Urinary bladder (tissue), 4 donors: ENCODE results near the gene EQTN. TPM values are rescaled to one million over a fixed set of nuclear protein-coding genes. Genes with fewer than 3 reads are reported as not detected.
A peak's percentile ranks its signal among the peaks of the same experiment; 100 is the strongest.
"Not testable (repeated sequence)": the region's sequence is repeated elsewhere in the genome, so short reads cannot be mapped to it uniquely, and the experiment has no call there.

Source experiments
- DNase-seq: peaks from one replicate; pipeline ENCODE4 v3.0.0-alpha.2; 2015; ENCODE audit errors: extremely low spot score
- H3K27ac ChIP-seq: one replicate; pipeline ENCODE4 v1.5.1; 2013; ENCODE audit warnings: low read depth, mild to moderate bottlenecking, moderate library complexity
- H3K36me3 ChIP-seq: one replicate; pipeline ENCODE4 v1.6.1; 2013; ENCODE audit warnings: mild to moderate bottlenecking, moderate library complexity; ENCODE audit not compliant: insufficient read depth
- H3K4me1 ChIP-seq: one replicate; pipeline ENCODE4 v1.6.1; 2013; ENCODE audit warnings: mild to moderate bottlenecking, moderate library complexity; ENCODE audit not compliant: insufficient read depth
- H3K4me3 ChIP-seq: one replicate; pipeline ENCODE4 v1.5.1; 2013; ENCODE audit warnings: low read depth, low read length
- WGBS: extraction: QIAGEN DNeasy Blood & Tissue Kit; methylation state at CpG from one replicate; pipeline ENCODE4 v1.1.7; 2013; 5-methylcytosine and 5-hydroxymethylcytosine counted together
- polyA plus RNA-seq: library from polyadenylated mRNA; stranded (reverse); fragments of 200-250 nt; gene quantifications from one replicate; pipeline ENCODE4 v1.2.3, GENCODE V29; 2013
- total RNA-seq: library from RNA; depleted of rRNA; stranded (reverse); fragments of >200 nt; gene quantifications from one replicate; pipeline ENCODE4 v1.2.3, GENCODE V29; 2014
- donor health status: healthy with polysubstance abuse.
- donor health status: healthy.

EQTN gene
- total and polyA plus RNA-seq, 2 donors = 0.13 to 0.74 TPM

DNA sequence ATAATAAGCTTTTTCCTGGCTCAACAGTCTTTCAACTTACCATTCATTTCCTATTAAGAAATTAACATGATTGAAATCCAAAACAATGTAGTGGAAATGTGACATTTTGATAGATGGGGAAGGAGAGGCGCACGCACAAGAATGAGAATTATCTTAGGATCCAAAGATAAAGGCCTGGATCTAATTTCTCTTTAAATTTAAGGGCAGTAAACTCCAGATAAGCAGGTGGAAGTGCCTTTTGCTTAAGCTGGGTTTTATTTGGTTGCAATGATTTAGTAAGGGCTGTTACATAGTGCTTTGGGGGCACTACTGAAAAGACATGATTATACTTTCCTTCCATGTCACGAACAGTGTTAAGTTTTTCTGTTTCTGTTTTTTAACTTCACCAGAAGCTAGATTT lies 17.3 kb downstream of the EQTN start:
- H3K4me1 ChIP-seq = no peaks in the 10 kb centered on the region
- H3K4me3 ChIP-seq = no peak overlapping the region
- 80% methylated on average over 3 of the region's 3 CpGs for WGBS
- no peaks in the 10 kb centered on the region for H3K36me3 ChIP-seq
- H3K27ac ChIP-seq = no peak overlapping the region
- DNase-seq = no peak

DNA sequence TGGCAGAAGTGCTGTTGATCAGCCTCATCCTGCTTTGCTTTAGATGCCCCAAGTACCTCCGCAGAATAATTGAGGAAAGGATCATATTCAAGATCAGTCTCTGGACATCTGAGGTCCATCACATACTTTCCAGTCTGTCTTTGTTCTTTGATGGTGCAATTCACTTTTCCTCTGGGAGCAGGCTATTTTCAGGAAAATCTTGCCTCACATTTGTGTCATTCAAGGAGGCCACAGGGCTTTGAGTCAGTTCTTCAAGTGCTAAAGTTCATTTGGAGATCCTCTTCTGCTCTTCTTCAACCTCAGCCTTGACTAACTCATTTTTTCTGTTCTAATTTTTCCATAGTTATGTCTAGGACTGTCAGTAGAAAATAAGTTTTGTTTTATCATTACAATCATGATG lies 18.6 kb downstream of the EQTN start:
- H3K4me3 ChIP-seq = no peak overlapping the region
- no peaks in the 10 kb centered on the region for H3K36me3 ChIP-seq
- no peak for DNase-seq
- WGBS = 88% methylated on average over 1 of the region's 1 CpG
- H3K27ac ChIP-seq = no peak overlapping the region
- H3K4me1 ChIP-seq = no peaks in the 10 kb centered on the region

DNA sequence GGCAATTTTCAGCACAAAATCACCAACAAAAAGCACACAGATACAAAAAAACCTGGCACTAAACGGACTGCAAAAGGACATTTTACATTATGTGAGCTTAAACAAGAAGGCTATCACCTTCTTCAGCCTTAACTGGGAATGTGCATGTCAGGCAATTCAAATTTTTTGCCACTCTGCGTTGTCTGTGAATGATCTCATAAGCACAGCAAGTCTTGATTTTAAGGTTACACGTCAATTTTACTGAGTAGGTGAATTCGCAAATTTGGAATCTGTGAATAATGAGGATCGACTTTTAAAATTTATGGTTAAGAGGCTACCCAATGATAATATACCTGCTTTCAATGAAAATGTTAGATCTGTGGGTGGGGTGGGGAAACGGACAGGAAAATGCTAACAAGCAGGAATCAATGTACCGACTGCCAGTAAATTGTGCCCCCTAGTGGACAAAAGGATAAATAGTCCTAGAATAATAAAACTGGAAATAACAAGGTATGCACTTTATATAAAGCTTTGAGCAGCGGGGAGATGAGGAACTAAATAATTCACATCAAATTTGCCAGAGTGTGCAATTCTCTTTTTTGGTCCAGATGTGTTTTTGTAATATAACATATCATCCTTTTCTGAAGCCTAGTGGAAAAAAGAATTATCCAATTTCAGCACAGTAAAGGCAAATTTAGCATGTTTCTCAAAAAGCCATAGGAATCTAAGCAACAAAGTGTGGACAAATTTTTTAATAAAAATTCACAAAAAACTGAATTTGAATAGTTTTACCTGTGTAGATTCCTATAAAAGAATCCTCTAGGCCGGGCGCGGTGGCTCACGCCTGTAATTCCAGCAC lies 20.5 kb downstream of the EQTN start:
- peak; percentile 41 for DNase-seq
- Histone ChIP-seq H3K27ac (no peak overlapping the region), H3K36me3 (no peaks in the 10 kb centered on the region), H3K4me1 (no peaks in the 10 kb centered on the region), H3K4me3 (no peak overlapping the region)
- WGBS = 42% methylated on average over 12 of the region's 12 CpGs

DNA sequence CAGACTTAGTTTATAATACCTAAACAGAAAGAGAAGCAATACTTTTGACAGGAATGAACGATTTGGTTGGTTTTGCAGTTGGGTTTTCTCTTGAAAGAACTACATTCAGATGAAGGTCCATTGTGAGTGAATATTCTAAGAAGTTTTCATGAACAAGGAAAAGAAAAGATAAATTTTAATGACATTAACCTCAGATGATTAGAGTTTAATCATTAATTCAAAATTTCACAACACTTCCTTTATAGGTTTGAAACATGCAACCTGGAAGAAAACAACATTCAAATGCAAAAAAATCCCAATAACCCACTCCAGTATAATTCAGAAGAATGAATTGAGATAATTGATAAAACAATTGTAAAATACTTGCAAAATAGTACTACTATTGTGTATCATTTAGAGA lies 23.8 kb downstream of the EQTN start:
- WGBS = 69% methylated on average over 1 of the region's 1 CpG
- Histone ChIP-seq H3K36me3 (no peaks in the 10 kb centered on the region), H3K4me1 (no peaks in the 10 kb centered on the region), H3K4me3 (no peak overlapping the region), H3K27ac (no peak overlapping the region)
- no peak for DNase-seq

DNA sequence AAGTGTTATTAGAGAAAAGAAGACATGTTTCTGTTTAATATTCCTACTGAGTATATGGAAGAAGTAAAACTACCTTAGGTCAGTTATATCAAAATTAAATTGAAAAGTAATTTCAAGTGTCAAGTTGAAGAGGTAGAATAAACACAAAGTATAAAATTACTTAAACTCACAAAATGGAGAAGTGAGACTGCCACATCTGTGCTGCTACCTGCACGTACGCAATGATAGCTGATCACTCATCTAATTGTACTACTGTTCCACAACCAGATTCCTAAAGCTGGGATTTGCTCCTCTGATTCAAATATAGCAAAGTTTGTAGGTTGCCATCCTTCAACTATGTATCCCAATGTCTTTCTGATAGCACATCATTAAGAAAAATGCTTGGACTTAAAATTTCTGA lies 24.8 kb downstream of the EQTN start:
- H3K27ac ChIP-seq = no peak overlapping the region
- no peaks in the 10 kb centered on the region for H3K36me3 ChIP-seq
- DNase-seq = no peak
- no peaks in the 10 kb centered on the region for H3K4me1 ChIP-seq
- 95% methylated on average over 2 of the region's 2 CpGs for WGBS
- no peak overlapping the region for H3K4me3 ChIP-seq

DNA sequence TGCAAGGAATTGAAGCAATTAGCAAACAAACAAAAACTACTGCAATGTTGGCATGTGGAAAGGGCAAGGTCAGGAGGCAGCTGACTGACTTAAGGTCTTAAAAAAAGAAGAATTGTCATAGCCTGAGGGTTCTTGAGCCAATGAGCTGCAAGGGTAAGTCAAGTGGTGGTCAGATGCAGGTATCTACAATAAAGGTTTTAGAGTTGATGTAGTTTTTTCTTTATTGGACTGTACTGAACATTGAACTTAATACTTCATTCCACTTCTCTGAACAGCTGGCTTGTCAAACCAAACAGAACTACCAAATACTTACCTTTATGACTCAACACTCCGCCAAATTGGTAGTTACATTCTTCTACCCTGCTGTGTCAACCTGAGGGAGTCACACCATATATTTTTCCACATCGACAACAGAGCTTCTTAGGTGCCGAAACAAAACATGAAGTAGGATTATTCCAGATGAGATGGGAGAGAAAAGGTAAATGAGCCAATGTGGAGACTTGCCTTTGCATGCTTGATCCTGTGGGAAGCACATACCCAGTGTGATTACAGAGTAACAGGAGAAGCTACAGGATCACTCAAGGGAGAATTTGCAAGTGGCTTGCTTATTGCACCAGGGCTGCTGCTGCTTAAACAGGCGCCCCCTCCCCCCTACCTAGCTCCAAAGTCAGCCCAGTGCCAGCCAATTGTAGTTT lies 35.3 kb downstream of the EQTN start:
- H3K4me3 ChIP-seq = no peak overlapping the region
- no peaks in the 10 kb centered on the region for H3K36me3 ChIP-seq
- no peak overlapping the region for H3K27ac ChIP-seq
- 67% methylated on average over 4 of the region's 4 CpGs for WGBS
- no peak for DNase-seq
- H3K4me1 ChIP-seq = no peaks in the 10 kb centered on the region

DNA sequence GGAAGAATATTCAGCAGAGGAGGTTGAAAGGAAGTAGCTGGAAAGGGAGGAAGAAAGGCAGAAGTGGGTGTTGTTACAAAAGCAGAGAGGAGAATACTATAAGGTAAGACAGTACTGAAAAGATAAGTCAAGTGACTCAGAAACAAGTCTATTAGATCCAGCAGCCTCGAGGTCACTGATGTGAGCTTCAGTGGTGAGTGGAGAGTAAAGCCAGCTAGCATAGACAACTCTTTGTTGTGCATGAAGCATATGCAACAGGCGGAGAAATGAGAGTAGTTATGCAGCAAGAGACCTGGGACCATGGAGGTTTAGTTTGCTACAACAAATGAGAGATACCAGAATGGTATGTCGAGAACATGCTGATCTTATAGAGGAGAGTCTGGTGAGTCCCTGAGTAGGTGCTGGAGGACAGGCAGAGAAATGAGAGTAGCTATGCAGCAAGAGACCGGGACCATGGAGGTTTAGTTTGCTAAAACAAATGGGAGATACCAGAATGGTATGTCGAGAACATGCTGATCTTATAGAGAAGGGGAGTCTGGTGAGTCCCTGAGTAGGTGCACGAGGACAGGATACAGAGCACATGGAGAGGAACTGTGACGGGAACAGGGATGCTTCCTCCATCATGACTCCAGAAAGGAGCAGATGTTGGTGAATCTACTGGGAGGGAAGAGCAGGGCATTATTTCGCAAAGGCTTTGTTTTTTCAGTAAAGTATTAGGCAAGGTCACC lies 36.0 kb downstream of the EQTN start:
- H3K4me1 ChIP-seq = no peaks in the 10 kb centered on the region
- WGBS = 87% methylated on average over 8 of the region's 8 CpGs
- no peaks in the 10 kb centered on the region for H3K36me3 ChIP-seq
- no peak for DNase-seq
- no peak overlapping the region for H3K4me3 ChIP-seq
- H3K27ac ChIP-seq = no peak overlapping the region

DNA sequence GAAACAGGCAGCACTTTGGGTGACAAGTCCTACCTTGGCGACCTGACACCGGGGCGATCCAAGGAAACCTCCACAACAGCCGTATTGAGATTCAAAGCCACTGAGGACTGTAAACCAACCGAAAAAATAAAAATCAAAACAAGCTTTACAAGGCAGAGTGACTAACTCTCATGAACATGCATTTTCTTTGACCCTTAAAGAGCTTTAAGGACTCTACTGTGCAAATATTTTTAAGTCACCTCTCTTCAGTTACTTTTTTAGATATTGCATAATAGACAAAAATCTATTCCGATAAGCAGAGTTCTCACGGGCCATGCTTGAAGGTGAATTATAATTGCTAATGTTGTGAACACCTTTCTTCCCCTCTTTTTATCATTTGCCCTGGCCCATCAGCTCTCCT lies 38.3 kb downstream of the EQTN start:
- H3K4me1 ChIP-seq = no peaks in the 10 kb centered on the region
- WGBS = 94% methylated on average over 7 of the region's 7 CpGs
- no peak overlapping the region for H3K27ac ChIP-seq
- H3K36me3 ChIP-seq = no peaks in the 10 kb centered on the region
- no peak for DNase-seq
- H3K4me3 ChIP-seq = no peak overlapping the region

DNA sequence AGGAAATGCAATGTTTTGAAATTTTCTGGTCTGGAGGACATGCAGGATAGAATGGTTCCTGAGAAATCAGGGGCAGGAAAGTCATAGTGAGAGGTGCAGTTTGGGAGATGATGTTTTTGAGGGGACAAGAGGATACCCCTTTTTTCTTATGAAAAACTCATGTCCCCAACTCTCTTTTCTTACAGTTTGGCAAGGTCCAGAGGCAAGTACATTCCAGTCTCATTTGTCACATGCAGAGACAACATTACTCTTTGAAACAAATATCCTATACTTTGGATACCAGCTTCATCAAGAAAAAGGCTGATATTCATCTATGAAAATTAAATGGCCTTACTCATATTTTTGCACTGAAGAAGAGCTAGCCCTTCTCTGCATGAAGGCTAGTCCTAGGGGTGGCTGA lies 48.2 kb downstream of the EQTN start:
- no peak overlapping the region for H3K27ac ChIP-seq
- H3K4me3 ChIP-seq = no peak overlapping the region

DNA sequence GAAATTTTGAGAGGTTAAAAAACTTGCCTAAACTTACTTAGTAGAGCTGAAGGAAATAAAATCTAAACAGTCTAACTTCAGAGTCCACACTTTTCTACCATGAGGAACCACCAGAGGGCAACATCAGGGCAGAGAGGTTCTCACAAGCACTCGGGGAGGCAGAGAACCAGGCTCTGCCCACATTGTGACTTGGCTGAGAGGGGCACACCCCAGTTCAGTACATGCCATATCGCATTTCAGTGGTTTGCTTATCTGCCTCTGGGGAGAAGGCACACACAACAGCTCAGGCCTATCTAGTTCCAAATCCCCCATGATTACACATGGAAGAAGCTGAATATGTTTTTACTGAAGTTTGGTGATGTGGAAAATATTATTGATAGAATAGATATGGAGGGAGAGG lies 49.2 kb downstream of the EQTN start:
- Histone ChIP-seq H3K36me3 (no peaks in the 10 kb centered on the region), H3K4me3 (no peak overlapping the region), H3K4me1 (no peaks in the 10 kb centered on the region), H3K27ac (no peak overlapping the region)
- WGBS = 26% methylated on average over 2 of the region's 2 CpGs
- no peak for DNase-seq

More for the DNA sequence above, 48.2 kb downstream of the EQTN start:
- Histone ChIP-seq H3K36me3 (no peaks in the 10 kb centered on the region), H3K4me1 (no peaks in the 10 kb centered on the region)
- DNase-seq = no peak

DNA sequence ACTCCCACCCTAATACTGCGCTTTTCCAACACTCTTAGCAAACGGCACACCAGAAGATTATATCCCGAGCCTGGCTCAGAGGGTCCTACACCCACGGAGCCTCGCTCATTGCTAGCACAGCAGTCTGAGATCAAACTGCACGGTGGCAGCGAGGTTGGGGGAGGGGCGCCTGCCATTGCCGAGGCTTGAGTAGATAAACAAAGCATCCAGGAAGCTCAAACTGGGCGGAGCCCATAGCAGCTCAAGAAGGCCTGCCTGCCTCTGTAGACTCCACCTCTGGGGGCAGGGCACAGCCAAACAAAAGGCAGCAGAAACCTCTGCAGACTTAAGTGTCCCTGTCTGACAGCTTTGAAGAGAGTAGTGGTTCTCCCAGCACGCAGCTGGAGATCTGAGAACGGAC lies 57.3 kb downstream of the EQTN start:
- not testable (repeated sequence) for H3K4me1 ChIP-seq, DNase-seq, H3K27ac ChIP-seq, H3K4me3 ChIP-seq, H3K36me3 ChIP-seq
- 80% methylated on average over 12 of the region's 12 CpGs for WGBS
